Natural killer cell (primary cell): ENCODE measurements around the gene RPGR. TPM values are rescaled to one million over a fixed set of nuclear protein-coding genes. Genes with fewer than 3 reads are reported as not detected.

ENCODE experiments used
- ATAC-seq, 3 donors: fragments of 150-1000 bp in 2 of 3; fragments of 200-7000 bp in 1 of 3; cut with Tn5 transposase; 1 replicate in 1 of 3; 2 replicates in 2 of 3; pipeline ENCODE4 v1.10.0; 2021; ENCODE audit warnings: mild to moderate bottlenecking in 2 of 3, moderate library complexity in 2 of 3
- DNase-seq, 2 donors: peaks; one replicate each; pipeline versions ENCODE4 v3.0.0 to v3.0.0-alpha.2; 2013 to 2021; ENCODE audit warnings: mixed read lengths in 1 of 2
- H3K27ac ChIP-seq: one replicate; pipeline ENCODE4 v1.5.1; 2013; ENCODE audit warnings: mild to moderate bottlenecking, low read length
- H3K27me3 ChIP-seq: one replicate; pipeline ENCODE4 v1.6.1; 2013; ENCODE audit warnings: low read length; ENCODE audit not compliant: control insufficient read depth, insufficient read depth
- H3K36me3 ChIP-seq: one replicate; pipeline ENCODE4 v1.6.1; 2013; ENCODE audit warnings: low read length; ENCODE audit not compliant: control insufficient read depth, insufficient read depth
- H3K4me1 ChIP-seq: one replicate; pipeline ENCODE4 v1.6.1; 2013; ENCODE audit warnings: low read length; ENCODE audit not compliant: control insufficient read depth, insufficient read depth
- H3K4me3 ChIP-seq: one replicate; pipeline ENCODE4 v1.5.1; 2013; ENCODE audit warnings: low read length
- H3K9me3 ChIP-seq: one replicate; pipeline ENCODE4 v1.6.1; 2013; ENCODE audit warnings: low read length; ENCODE audit not compliant: control insufficient read depth, insufficient read depth
- H3K27ac Mint-ChIP-seq, 2 donors: one replicate each; pipeline ENCODE4 v1.8.0; 2022; ENCODE audit warnings: mild to moderate bottlenecking in 2 of 2, mixed read lengths in 2 of 2, moderate library complexity in 1 of 2
- H3K27me3 Mint-ChIP-seq, 2 donors: one replicate each; pipeline ENCODE4 v1.8.0; 2022; ENCODE audit warnings: low read depth in 2 of 2, mixed read lengths in 2 of 2
- H3K36me3 Mint-ChIP-seq: one replicate; pipeline ENCODE4 v1.8.0; 2022; ENCODE audit warnings: mixed read lengths
- H3K4me1 Mint-ChIP-seq, 2 donors: one replicate each; pipeline ENCODE4 v1.8.0; 2022; ENCODE audit warnings: mixed read lengths in 2 of 2
- H3K4me3 Mint-ChIP-seq: one replicate; pipeline ENCODE4 v1.8.0; 2022; ENCODE audit warnings: mild to moderate bottlenecking, moderate library complexity, mixed read lengths
- H3K9me3 Mint-ChIP-seq, 2 donors: one replicate each; pipeline ENCODE4 v1.8.0; 2022; ENCODE audit warnings: mixed read lengths in 2 of 2
- WGBS: methylation state at CpG from one replicate; pipeline ENCODE4 v1.1.7; 2013; ENCODE audit warnings: missing lambda C conversion rate; ENCODE audit not compliant: insufficient coverage; 5-methylcytosine and 5-hydroxymethylcytosine counted together
- intact Hi-C: fragments of 100-400 bp; cut with micrococcal nuclease; formaldehyde crosslinking; loops from one replicate; pipeline ENCODE4 v1.14.2; 2022
- total RNA-seq, 4 donors: library from RNA; stranded (reverse); fragments of 120-200 nt in 1 of 4; gene quantifications; one replicate each; pipeline versions ENCODE4 v1.2.3 to v1.2.4, GENCODE V29; 2013 to 2022
- TF ChIP-seq, protein P1 (sequence below): fragments of 200-600 bp; IDR thresholded peaks from one replicate; pipeline ENCODE4 v1.8.0; 2022; ENCODE audit warnings: antibody characterized with exemption

RPGR gene
- total RNA-seq, 3 donors from 2014 or later (not counting 1 experiment from before 2014, with no cell fraction given): 20.8 to 33.7 (median 29.0) TPM

DNA sequence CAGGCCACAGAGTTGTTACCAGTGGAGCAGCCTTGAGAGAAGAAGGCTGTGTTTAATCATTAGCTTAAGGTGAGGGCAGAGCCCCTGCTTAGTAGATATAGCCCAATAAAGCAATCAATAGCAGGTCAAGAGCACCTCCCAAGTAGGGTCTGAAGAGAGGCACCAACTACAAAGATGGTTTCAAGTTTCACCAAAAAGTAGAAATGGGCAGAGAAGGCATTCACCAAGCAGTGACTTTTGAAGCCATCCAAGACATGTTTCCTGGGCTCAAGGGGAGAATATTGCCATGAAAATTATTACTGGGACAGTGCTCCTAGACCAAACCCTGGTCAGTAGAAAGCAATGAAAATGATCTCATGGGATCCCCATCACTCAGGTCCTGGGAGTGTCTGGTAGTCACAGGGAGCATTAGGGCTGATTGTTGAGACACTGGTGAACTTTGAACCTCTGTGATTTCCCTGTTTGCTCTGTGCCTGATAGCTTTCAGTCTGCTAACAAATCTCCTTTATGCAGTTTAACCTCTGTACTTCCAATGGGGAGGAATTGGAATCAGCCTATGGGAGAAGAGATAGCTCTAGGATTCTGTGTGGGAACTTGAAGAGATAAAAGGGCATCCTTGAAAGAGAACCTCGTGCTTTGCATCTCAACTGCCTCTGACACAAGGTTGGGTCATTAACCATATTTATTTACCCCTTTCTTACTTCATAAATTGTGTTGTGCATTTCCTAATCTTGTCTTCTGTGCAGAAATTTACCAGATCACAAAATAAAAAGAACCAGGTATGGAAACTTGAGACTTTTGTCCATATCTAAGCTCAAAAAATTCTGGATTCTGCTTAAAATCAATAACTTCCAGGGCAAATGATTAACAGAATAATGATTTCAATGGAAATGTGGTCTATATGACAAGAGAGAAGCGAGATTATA, 15.8 kb upstream of the RPGR start:
- no CpG with 5 or more reads among the region's 2 CpGs for WGBS
- H3K36me3 ChIP-seq: no peaks in the 10 kb centered on the region
- no peak overlapping the region for H3K27ac ChIP-seq
- H3K4me3 ChIP-seq: no peak overlapping the region
- Mint-ChIP-seq H3K27me3 (peaks cover 2 to 11% of the 10 kb centered on the region in 2 donors), H3K4me1 (no peaks in the 10 kb centered on the region), H3K36me3 (no peaks in the 10 kb centered on the region), H3K9me3 (no peaks in the 10 kb centered on the region), H3K4me3 (no peak overlapping the region), H3K27ac (no peak overlapping the region)
- H3K27me3 ChIP-seq: no peaks in the 10 kb centered on the region
- no peaks in the 10 kb centered on the region for H3K9me3 ChIP-seq
- no peaks in the 10 kb centered on the region for H3K4me1 ChIP-seq
- ATAC-seq (no peak), DNase-seq (no peak)
- intact Hi-C loops: no loop called here
- TF ChIP-seq, protein P1, sequence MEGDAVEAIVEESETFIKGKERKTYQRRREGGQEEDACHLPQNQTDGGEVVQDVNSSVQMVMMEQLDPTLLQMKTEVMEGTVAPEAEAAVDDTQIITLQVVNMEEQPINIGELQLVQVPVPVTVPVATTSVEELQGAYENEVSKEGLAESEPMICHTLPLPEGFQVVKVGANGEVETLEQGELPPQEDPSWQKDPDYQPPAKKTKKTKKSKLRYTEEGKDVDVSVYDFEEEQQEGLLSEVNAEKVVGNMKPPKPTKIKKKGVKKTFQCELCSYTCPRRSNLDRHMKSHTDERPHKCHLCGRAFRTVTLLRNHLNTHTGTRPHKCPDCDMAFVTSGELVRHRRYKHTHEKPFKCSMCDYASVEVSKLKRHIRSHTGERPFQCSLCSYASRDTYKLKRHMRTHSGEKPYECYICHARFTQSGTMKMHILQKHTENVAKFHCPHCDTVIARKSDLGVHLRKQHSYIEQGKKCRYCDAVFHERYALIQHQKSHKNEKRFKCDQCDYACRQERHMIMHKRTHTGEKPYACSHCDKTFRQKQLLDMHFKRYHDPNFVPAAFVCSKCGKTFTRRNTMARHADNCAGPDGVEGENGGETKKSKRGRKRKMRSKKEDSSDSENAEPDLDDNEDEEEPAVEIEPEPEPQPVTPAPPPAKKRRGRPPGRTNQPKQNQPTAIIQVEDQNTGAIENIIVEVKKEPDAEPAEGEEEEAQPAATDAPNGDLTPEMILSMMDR: no peak

DNA sequence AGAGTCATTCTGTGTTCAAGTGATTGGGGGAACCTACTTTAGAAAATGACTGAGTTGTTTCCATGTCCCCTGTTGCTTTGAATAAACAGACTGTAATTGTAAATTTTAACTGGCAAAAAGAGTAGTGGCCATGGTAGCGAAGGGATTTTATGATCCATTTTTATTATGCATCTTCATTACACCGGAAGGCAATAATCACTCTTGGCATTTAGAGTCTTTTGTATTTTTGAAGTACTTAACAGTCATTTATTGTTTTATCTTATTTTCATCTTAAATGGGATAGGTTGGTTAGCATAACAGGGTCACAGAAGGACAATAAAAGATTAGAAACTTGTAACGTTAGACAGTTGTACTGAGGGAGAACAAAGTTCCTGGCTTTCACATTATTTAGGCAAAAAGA, 14.1 kb upstream of the RPGR start:
- TF ChIP-seq, protein P1: no peak
- Histone ChIP-seq H3K27ac (no peak overlapping the region), H3K9me3 (no peaks in the 10 kb centered on the region), H3K27me3 (no peaks in the 10 kb centered on the region), H3K4me1 (no peaks in the 10 kb centered on the region), H3K36me3 (no peaks in the 10 kb centered on the region), H3K4me3 (no peak overlapping the region)
- intact Hi-C loops: no loop called here
- Mint-ChIP-seq H3K36me3 (no peaks in the 10 kb centered on the region), H3K4me3 (no peak overlapping the region), H3K27ac (no peak overlapping the region), H3K27me3 (peaks cover 4 to 25% of the 10 kb centered on the region in 2 donors), H3K4me1 (no peaks in the 10 kb centered on the region), H3K9me3 (no peaks in the 10 kb centered on the region)
- no CpG with 5 or more reads among the region's 3 CpGs for whole genome bisulfite sequencing
- ATAC-seq (no peak), DNase-seq (no peak)

DNA sequence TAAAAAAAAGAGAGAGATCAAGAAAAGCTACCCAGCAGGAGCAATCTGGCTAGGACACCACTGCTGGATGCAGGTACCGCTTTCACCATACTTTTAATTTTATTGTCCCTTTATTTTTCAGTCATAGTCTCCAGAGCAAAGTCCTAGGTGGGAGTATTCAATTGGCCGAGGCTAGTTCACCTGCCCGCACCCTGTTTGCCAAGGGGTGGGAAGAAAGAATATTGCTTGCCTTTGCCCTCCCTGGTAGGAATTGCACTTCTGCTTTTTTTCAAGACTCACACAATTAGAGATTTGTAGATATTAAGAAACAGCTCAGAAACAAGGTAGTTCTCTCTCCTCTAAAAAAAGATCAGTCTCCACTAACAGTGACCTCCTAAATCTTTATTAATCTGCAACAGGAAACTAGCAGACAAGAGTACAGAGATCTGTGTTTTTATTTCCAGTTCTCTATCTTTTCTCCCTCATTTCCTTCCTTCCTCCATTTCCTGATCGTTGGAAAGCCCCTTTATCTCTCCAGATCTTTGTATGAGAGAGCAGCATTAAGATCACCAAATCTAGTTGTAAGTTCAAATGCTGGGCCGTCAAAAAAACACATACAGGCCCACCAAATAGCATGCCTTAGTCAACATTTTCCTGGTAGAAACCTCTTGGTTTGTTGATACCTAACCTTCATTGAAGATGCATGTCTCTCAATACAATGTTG, 9.4 kb upstream of the RPGR start:
- no peak overlapping the region for H3K27ac Mint-ChIP-seq
- ATAC-seq (no peak), DNase-seq (no peak)
- Histone ChIP-seq H3K4me3 (no peak overlapping the region), H3K4me1 (no peaks in the 10 kb centered on the region), H3K9me3 (no peaks in the 10 kb centered on the region), H3K27me3 (no peaks in the 10 kb centered on the region), H3K36me3 (no peaks in the 10 kb centered on the region), H3K27ac (no peak overlapping the region)
- WGBS: 40% methylated on average over 2 of the region's 5 CpGs
- intact Hi-C loops: no loop called here
- peaks cover 4 to 38% of the 10 kb centered on the region in 2 donors for H3K27me3 Mint-ChIP-seq
- H3K4me1 Mint-ChIP-seq: no peaks in the 10 kb centered on the region
- H3K36me3 Mint-ChIP-seq: no peaks in the 10 kb centered on the region
- H3K4me3 Mint-ChIP-seq: no peak overlapping the region
- no peaks in the 10 kb centered on the region for H3K9me3 Mint-ChIP-seq
- TF ChIP-seq, protein P1: no peak
